Articular chondrocyte of knee joint (primary cell): ENCODE data around the gene WFDC12. TPM values are rescaled to one million over a fixed set of nuclear protein-coding genes. Genes with fewer than 3 reads are reported as not detected.

Source experiments
- total RNA-seq: library from RNA; depleted of rRNA; stranded (reverse); fragments of >200 nt; gene quantifications from 2 replicates; pipeline ENCODE4 v1.2.3, GENCODE V29; 2012

The WFDC12 gene
- total RNA-seq, result not detected in 2 replicates

GRCh38 chr20:45124365-45124764 is at the start of gene WFDC12:
Gene WFDC12, minus strand, starts transcription at chr20:45124465. Its CDS starts 18 bp downstream, at chr20:45124447.

GRCh38 chr20:45114465-45115385 is 9.5 kb downstream of the WFDC12 start, which contains the start of gene WFDC5:
Gene WFDC5, minus strand, starts transcription at chr20:45115174. Its CDS starts 91 bp downstream, at chr20:45115083.

GRCh38 chr20:45100563-45101245 is 23.6 kb downstream of the WFDC12 start, which contains the start of gene KCNS1:
Gene KCNS1, minus strand, starts transcription at chr20:45101127. Its CDS starts 1,891 bp downstream, at chr20:45099236.

Other genes with a start within 250 kb of the WFDC12 start
- 133 and 155 TPM in 2 replicates for gene YWHAB, start 238.8 kb downstream of the WFDC12 start, total RNA-seq
- gene PABPC1L, start 214.4 kb downstream of the WFDC12 start, total RNA-seq, result 7.2 and 8.4 TPM in 2 replicates
- gene TOMM34, start 164.1 kb downstream of the WFDC12 start, total RNA-seq, result 15.3 and 16.4 TPM in 2 replicates
- 26.5 and 26.8 TPM in 2 replicates for gene STK4, start 158.0 kb downstream of the WFDC12 start, total RNA-seq
- not detected in 2 replicates for gene KCNS1, start 23.3 kb downstream of the WFDC12 start, total RNA-seq
- not detected in 2 replicates for gene WFDC5, start 9.3 kb downstream of the WFDC12 start, total RNA-seq
- 0.32 TPM in 1 of 2 replicates, not detected in the other for gene PI3, start 50.4 kb upstream of the WFDC12 start, total RNA-seq
- not detected in 2 replicates for gene SEMG1, start 82.6 kb upstream of the WFDC12 start, total RNA-seq
- gene SEMG2, start 96.9 kb upstream of the WFDC12 start, total RNA-seq, result not detected in 2 replicates
- 11.7 and 12.4 TPM in 2 replicates for gene SLPI, start 130.1 kb upstream of the WFDC12 start, total RNA-seq
- not detected in 2 replicates for gene RBPJL, start 182.4 kb upstream of the WFDC12 start, total RNA-seq
- gene MATN4, start 183.8 kb upstream of the WFDC12 start, total RNA-seq, result not detected in 2 replicates
- 353 and 389 TPM in 2 replicates for gene SDC4, start 224.0 kb upstream of the WFDC12 start, total RNA-seq
- 25.7 and 34.5 TPM in 2 replicates for gene SYS1, start 238.7 kb upstream of the WFDC12 start, total RNA-seq